Endothelial cell of hepatic sinusoid (primary cell): ENCODE measurements around the gene LHFPL6.
"Not testable (repeated sequence)": the region's sequence is repeated elsewhere in the genome, so short reads cannot be mapped to it uniquely, and the experiment has no call there.

ENCODE experiments used
- in situ Hi-C: cut with HindIII; loops from 2 replicates; pipeline ENCODE4 v1.10.0; 2017; ENCODE audit warnings: low sequenced_read_pairs

LHFPL6 gene

DNA sequence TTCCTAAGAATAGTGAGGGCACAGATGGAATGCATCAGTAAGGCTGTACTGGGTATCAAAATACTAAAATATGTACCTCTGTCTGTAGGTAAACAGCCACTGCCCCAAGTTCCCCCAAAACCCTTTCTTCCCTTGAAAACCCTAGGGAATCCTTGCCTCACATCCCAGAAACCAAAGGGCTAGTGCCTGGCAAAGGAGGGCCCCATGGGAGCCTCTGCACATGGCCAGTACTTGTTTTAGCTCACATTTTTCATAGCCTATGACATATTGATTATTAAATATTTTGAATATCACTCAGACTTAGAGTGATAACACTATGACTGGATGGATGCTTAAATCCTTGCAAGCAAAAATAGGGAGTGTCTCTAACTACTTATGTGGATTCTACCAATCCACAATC lies 237.1 kb downstream of the LHFPL6 start:
- in situ Hi-C loops, result loop anchor here (5.0 kb wide), 2 partner anchors 46 to 99 kb away; no protein-coding TSS in a partner anchor

DNA sequence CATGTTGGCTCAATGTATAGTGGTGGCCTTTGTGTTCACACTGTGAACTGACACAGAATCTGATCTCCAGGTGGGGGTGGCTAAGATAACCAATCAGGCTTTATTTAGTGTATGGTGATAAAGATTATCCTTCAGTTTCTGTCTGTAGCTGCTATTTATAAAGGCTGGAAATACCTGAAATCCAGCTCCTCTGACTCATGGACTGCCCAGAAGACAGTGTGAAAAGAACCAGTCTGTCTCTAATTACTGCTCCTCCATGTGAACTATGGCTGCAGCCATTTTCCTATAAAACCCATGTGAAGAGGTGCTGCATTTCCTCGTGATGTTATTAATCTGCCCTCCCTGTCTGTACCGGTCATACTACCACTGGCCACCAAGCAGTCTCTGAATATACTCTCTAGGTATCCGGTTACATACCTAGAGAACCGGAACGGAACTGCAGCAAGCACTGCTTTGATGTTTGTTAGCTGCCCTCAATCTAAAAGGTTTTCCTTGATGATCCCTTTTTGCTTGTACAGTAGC lies 238.0 kb downstream of the LHFPL6 start:
- in situ Hi-C loops, result loop anchor here (5.0 kb wide), 2 partner anchors 47 to 98 kb away; no protein-coding TSS in a partner anchor

DNA sequence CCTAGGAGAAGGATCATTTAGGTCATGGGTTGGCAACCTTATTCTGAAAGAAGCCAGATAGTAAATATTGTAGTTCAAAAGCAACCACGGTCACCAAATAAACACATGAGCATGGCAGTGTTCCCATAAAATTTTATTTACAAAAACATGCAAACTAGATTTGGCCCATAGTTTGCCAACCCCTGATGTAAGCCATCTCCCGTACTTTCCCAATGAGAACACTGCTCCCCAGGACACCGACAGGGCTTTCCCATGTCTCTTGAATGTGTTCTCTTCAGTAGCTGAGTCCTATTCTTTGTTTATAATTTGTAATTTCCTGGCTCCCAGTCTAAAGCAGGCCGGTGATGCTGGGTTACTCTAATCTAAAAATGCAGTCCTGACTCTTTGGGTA lies 239.6 kb downstream of the LHFPL6 start:
- in situ Hi-C loops, result no loop called here

DNA sequence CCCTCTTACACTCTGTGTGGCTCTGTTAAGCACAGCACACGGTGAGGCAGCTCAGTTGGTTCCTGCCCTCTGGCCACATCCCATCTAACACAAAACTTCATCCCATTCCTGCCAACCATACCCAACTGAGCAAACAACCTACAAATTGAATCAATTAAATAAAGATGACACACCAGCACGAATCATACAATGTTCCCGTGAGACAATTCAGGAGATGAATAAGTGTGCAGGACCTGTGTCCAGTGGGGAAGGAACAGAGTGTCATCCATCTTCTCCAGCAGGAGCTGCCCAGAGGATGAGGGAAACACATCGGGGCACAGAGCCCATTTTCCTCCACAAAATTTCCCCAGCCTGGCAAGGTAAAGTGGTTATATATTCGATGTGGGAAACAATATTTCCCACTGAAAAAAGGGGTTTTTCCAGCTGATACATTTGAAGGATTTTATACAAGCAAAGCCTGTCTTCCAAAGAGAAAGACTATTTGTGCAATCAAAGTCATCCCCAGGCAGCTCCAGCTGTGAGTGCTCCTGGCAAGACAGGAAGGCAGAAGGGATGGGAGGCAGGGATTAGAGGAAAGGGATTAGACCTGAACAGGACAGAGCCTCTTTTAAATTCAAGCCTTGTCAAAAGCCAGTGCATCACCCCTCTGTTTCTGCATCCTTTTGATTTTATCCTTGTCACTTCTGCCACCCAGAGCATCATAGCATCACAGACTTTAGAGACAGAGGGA lies 240.2 kb downstream of the LHFPL6 start:
- in situ Hi-C loops, result no loop called here

DNA sequence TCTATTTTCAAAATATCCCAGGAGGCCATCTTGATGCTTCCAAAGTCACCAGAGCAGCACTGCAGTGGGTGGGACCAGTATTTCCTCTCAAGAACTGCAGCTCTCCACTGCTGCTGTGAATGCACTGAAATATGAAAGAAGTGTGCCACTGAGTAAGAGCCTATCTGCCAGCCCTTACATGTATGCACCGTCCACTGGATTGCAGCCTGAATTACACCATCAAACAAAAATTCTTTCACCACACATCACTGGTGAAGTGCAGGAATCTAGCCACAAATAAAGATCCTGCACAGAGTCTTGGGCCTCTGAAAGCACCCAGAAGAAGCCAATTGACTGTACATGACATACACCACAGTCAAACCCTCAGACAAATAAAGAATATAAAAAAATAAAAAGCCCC lies 249.0 kb downstream of the LHFPL6 start:
- in situ Hi-C loops, result no loop called here

DNA sequence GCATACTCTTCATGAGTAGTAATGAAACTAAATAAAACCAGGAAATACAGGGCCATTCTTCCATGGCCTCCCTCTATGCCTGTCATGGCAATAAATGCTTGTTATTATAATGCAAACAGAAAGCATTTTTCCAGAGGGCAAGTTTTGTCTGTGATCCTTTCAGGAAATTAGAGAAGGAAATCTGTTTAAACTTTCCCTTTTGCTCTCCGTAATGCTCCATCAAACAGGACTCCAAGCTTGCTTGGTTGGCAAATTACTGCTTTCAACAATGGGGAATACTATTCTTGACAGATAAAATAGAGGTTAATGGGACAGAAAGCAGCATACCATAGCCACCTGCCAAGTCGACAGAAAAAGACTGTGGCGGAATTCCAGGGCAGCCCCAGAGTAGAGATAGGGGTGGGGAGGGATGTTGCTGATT lies 252.5 kb downstream of the LHFPL6 start:
- in situ Hi-C loops, result no loop called here

DNA sequence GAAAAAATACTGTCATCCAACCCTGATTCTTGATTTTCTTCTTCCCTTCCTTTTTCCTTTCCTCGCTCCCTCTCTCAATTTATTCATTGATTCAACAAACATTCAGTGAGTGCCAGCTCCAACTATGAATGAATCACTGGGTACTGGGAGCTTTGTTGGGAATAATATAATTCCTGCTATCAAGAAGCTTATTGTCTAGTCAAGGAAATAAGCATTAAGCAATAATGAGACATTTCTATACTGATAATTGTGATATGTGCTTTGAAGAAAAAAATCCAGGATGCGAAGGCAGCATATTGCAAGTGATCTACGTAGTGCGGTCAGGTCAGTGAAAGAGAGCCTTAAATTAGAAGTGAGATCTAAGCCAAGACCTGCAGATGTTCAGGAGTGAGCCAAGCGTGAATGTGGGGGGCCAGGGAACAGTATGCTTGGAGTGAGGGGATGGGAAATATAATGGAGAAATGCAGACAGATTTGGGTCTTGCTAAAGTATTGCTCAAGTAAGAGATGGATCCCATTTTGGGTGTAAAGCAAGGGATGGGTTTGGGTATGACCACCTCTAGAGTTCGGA lies 253.5 kb downstream of the LHFPL6 start:
- in situ Hi-C loops, result loop anchor here (5.0 kb wide), 1 partner anchor 52 kb away; no protein-coding TSS in a partner anchor

DNA sequence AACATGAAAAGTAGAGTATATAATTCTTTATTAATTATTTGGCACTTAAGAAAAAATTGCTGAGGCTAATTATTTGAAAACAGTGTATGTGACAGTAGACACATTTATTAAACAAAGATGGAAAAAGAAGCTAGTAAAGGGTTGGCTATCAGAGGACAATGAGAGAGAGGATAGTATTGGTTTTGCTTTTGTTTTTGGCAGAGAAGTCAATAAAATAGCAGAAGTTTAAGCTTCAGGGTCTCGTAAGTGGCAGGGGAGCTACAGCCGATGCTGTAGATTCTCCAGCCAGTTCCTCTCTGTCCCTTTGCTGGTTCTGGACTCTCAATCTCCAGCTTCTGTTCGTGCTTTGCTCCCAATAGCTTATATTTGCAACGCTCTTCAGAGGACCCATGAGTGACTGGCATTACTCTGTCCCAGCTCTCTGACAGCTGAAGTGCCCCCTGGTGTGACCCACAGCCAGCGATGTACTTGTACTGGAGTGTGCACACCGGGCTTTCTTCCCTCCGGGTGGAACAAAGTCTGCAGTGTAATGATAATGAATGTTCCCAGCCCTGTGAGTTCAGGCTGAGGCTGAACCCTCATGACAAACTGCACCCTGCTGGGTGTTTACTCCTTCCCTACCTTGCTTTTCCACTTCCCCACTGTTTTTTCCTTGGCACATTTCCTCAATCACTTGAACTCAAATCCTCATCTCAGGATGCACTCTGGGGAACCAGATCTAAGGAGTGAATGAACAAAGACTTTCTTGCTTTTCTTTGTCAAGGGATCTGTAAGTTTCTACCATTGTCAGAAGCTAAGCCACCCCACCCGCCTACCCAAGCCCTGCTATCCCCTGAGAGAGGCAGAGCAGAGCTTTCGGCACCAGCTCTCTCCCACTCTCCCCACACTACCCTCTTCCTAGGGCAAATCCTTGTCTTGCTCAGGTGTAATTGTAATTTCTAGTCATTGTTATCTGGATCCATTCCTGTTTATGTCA lies 254.8 kb downstream of the LHFPL6 start:
- in situ Hi-C loops, result loop anchor here (5.0 kb wide), 1 partner anchor 51 kb away; no protein-coding TSS in a partner anchor

DNA sequence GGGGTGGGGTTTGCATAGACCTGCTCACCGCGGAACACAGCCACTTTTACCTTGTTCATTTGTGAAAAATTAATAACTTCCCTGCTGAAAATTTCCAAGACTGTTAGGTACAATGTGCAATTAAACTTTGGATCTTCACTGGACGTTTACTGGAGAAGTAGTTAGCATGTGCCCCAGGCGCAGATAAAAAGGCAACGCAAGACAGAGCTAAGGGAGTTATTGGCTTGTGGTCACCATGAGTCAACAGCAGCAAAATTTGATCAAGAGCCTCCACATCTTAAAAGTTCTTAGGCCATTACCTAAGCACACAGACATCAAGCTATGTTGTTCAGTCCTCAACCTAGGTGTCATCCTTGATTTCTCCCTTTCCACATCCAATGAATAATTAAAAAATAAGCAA lies 257.0 kb downstream of the LHFPL6 start:
- in situ Hi-C loops, result loop anchor here (5.0 kb wide), 1 partner anchor 49 kb away; no protein-coding TSS in a partner anchor

DNA sequence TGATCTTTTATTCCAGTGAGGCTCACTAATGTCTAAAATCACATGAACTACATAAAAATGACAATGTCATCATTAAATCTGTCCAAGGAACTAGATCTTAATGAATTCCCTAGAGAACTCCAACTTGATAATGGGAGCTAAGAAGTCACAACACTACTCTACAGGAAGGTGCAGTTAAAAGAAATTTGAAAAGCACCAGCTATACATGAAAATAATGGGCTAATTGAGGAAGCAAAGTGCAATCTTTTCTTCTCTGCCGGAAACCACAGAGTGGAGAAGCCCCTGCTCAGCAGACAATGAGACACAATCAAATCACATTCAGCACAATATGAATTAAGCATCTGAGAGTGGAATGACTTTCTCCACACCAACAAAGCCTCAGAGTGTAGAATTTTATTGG lies 261.7 kb downstream of the LHFPL6 start:
- in situ Hi-C loops, result no loop called here

DNA sequence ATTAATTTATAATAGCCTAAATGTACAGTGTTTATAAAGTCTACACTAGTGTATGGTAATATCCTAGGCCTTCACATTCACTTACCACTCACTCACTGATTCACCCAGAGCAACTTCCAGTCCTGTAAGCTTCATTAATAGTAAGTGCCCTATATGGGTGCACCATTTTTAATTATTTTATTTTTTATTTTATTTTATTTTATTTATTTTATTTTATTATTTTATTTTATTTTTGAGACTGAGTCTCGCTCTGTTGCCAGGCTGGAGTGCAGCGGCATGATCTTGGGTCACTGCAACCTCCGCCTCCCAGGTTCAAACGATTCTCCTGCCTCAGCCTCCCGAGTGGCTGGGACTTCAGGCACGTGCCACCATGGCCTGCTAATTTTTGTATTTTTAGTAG lies 264.9 kb downstream of the LHFPL6 start:
- in situ Hi-C loops, result not testable (repeated sequence)

DNA sequence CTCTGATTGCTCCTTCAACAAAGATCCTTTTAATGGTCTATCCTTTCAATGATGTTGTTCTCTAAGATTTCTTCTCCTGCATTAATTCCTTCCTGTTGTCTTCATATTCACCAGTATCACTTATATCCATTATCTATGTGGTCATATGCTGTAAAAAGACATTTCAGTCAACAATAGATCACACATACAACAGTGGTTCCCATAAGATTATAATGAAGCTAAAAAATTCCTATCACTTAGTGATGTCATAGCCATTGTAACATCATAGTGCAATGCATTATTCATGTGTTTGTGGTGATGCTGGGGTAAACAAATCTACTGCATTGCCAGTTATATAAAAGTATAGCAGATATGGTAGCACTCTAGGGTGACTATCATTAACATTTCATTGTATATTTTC lies 266.1 kb downstream of the LHFPL6 start:
- in situ Hi-C loops, result no loop called here

DNA sequence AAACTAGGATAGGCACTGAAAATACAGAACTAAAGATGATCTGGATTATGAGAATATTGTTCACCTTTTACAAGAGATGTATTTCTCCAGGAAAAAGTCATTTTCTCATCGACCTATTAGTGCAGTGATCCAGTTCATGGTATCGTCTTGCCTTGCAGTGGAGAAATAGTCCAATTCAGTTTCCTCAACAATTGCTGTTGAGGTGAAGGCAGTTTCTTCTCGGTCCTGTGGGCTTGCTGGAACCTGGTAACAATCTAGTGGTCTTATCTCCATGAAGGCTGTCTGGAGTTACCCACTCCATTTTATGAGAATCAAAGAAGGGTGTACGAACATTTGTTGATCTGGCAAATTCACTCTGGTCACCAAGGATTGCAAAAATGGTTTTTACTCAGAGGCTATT lies 266.8 kb downstream of the LHFPL6 start:
- in situ Hi-C loops, result no loop called here

DNA sequence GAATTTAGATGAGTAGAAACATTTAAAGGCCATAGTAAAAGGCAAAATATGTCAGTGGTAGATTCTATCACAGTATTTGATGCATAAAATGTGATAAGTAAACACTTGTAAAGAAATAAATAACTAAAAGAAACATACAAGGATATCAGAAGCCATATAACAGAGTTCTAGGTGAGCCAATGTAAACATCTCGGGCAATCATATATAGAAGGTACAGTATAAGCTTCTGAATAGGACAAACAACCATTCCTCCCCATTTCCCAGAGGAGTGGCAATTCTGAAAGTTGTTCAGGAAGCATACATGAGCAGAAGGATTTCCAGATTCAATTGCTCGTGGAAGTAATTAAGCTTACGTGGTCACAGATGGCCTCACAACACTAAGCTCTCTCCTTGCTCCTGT lies 267.3 kb downstream of the LHFPL6 start:
- in situ Hi-C loops, result no loop called here

DNA sequence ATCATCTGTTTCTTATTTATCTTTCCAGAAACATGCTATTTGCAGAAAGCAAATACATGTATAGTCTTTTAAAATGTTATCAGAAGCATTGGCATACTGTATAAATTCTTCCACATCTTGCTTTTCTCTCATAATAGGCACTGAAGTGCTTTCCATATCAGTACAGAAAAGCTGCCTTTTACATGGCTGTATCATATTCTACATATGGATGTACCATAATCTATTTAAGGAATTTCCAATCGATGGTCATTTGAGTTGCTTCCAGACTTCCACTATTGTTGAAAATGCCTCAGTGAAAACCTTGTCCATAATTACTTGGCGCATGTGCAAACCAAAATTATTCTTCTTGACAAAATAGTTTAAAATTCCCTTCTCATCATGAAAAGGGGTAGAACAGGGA lies 272.5 kb downstream of the LHFPL6 start:
- in situ Hi-C loops, result no loop called here

DNA sequence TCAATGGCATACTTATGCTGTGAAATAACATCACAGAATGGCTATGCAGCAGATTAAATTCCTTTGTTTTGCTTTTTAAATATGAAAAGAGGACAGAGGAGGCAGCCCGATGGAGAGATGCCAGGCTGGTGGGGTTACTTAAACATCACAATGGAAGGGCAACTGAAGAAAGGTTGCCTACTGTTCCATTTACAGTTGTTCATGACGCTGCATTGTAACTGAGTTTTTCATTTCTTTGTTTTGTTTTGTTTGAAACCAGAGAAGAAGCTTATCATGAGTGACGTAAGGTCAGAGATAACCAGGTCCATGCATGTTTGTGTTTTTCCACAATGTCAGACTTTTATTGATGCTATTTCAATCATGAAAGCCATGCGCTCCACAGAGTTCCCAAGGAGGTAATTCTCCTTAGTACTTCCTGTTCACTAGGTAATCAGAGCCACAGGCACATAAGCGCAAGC lies 273.8 kb downstream of the LHFPL6 start:
- in situ Hi-C loops, result loop anchor here (5.0 kb wide), 1 partner anchor 52 kb away; no protein-coding TSS in a partner anchor

DNA sequence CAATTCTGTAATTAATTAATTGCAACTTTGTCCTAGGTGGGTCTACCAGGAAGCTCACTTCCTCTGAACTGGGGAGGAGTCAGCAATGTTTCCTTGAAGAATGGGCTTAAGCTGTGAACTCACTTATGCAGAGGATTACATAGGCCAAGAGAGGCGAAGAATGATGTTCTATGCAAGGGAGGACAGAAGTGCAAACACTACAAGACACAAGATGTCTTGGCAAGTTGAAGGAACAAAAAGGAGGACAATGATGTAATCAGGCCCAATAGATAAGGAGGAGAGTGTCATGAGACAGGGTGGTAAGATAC lies 275.9 kb downstream of the LHFPL6 start:
- in situ Hi-C loops, result loop anchor here (5.0 kb wide), 1 partner anchor 50 kb away; no protein-coding TSS in a partner anchor

DNA sequence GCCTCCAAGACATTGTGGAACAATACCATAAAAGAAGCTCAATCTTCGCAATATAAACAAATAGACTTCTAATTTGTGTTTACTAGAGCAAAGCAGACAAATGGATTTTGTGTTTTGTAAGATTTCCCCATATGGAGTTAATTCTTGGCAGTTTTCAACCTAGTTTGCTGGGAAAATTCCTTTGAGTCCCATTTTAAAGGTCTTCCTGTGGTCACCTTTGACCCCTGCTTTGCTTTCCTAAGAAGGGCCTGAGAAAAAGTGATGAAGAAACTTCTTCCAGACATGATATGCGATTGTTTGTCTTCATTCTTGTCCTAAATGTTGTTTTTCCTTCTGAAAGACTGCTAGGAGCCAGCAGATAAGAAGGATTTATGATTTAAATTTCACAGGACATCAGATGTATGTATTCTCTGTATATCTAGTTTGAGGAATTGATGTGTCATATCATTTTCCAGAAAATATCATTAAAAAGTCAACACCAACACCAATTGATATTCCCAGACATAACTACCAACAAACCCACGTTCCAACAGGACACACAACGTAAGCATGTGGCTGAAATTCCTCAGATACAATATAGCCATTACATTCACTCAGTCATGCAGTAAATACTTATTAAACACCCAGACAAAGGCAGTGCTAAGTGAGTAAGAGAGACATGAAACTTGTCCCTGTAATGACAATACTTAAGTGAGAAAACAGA lies 276.4 kb downstream of the LHFPL6 start:
- in situ Hi-C loops, result loop anchor here (5.0 kb wide), 1 partner anchor 49 kb away; no protein-coding TSS in a partner anchor

DNA sequence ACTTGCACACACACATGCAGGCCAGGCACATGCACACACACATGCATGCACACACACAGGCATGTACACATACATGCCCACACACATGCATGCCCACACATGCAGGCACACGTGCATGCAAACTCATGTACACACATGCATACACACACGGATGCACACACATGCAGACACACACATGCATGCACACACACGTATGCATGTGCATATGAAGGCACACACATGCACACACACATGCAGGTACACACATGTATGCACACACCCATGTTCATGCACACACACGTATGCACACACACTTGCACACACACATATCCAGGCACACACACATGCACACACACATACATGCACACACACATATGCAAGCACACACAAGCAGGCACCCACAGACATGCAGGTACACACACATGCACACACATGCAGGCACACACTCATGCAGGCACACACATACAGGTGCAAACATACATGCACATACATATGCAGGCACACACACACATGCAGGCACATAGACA lies 278.1 kb downstream of the LHFPL6 start:
- in situ Hi-C loops, result loop anchor here (5.0 kb wide), 1 partner anchor 48 kb away; no protein-coding TSS in a partner anchor
